ENCODE data around the gene PAFAH1B2.
"Not testable (repeated sequence)": the region's sequence is repeated elsewhere in the genome, so short reads cannot be mapped to it uniquely, and the experiment has no call there.

Gene PAFAH1B2

GRCh38 chr11:117128289-117128688 is 15.8 kb upstream of the PAFAH1B2 start:
- no peak for DNase-seq

GRCh38 chr11:117130396-117130795 is 13.7 kb upstream of the PAFAH1B2 start:
- DNase-seq, result not testable (repeated sequence)

GRCh38 chr11:117130879-117131278 is 13.2 kb upstream of the PAFAH1B2 start:
- no peak for DNase-seq

- no peak for DNase-seq
These were observed 9.7 kb upstream of the PAFAH1B2 start for GRCh38 chr11:117134431-117134830.

GRCh38 chr11:117134979-117135378 is 9.1 kb upstream of the PAFAH1B2 start:
- DNase-seq, result not testable (repeated sequence)

- not testable (repeated sequence) for DNase-seq
These were observed 6.6 kb upstream of the PAFAH1B2 start for GRCh38 chr11:117137223-117138086.

- no peak for DNase-seq
These were observed 697 bp upstream of the PAFAH1B2 start for GRCh38 chr11:117143390-117143789.

GRCh38 chr11:117144477-117145392 is 648 bp downstream of the PAFAH1B2 start:
- DNase-seq, result peak; percentile 53

GRCh38 chr11:117145393-117145761 is 1.3 kb downstream of the PAFAH1B2 start:
- DNase-seq, result peak; percentile 51

- no peak for DNase-seq
These were observed 2.4 kb downstream of the PAFAH1B2 start for GRCh38 chr11:117146521-117146920.

GRCh38 chr11:117152066-117152465 is 8.0 kb downstream of the PAFAH1B2 start:
- no peak for DNase-seq

GRCh38 chr11:117154468-117154867 is 10.4 kb downstream of the PAFAH1B2 start:
- no peak for DNase-seq

- no peak for DNase-seq
These were observed 13.4 kb downstream of the PAFAH1B2 start for GRCh38 chr11:117157507-117157906.

- no peak for DNase-seq
These were observed 15.8 kb downstream of the PAFAH1B2 start for GRCh38 chr11:117159892-117160291.

- no peak for DNase-seq
These were observed 16.7 kb downstream of the PAFAH1B2 start for GRCh38 chr11:117160826-117161225.

GRCh38 chr11:117166491-117166890 is 22.4 kb downstream of the PAFAH1B2 start:
- DNase-seq, result no peak

GRCh38 chr11:117169736-117170135 is 25.6 kb downstream of the PAFAH1B2 start:
- no peak for DNase-seq

- no peak for DNase-seq
These were observed 26.1 kb downstream of the PAFAH1B2 start for GRCh38 chr11:117170210-117170609.

GRCh38 chr11:117171007-117171403 is 26.9 kb downstream of the PAFAH1B2 start:
- no peak for DNase-seq

- DNase-seq, result no peak
These were observed 27.4 kb downstream of the PAFAH1B2 start for GRCh38 chr11:117171404-117172061.

- no peak for DNase-seq
These were observed 28.8 kb downstream of the PAFAH1B2 start for GRCh38 chr11:117172724-117173421.

- no peak for DNase-seq
These were observed 31.0 kb downstream of the PAFAH1B2 start for GRCh38 chr11:117175104-117175503.

- no peak for DNase-seq
These were observed 31.7 kb downstream of the PAFAH1B2 start for GRCh38 chr11:117175781-117176180.

Data from 8988T (cell line).